Smooth muscle cell (in vitro differentiated cells): ENCODE measurements around the gene APOBEC3B. TPM values are rescaled to one million over a fixed set of nuclear protein-coding genes. Genes with fewer than 3 reads are reported as not detected.
"Not testable (repeated sequence)": the region's sequence is repeated elsewhere in the genome, so short reads cannot be mapped to it uniquely, and the experiment has no call there.

Source experiments
- DNase-seq: peaks from one replicate; lab custom pipeline; 2025; ENCODE audit not compliant: unreplicated experiment; lab: John Stamatoyannopoulos, UW
- H2AFZ ChIP-seq: fragments of 200-600 bp; sonication (generic); 2 replicates; pipeline ENCODE4 v1.6.0; 2016; ENCODE audit warnings: antibody characterized with exemption, low read depth, mild to moderate bottlenecking
- H3F3A ChIP-seq: fragments of 200-600 bp; sonication (generic); 2 replicates; pipeline ENCODE4 v1.6.0; 2017; ENCODE audit warnings: antibody characterized with exemption, low read depth
- H3K27ac ChIP-seq: fragments of 200-600 bp; sonication (generic); 2 replicates; pipeline ENCODE4 v1.5.1; 2016; ENCODE audit warnings: low read depth, mild to moderate bottlenecking
- H3K27me3 ChIP-seq: fragments of 200-600 bp; sonication (generic); 2 replicates; pipeline ENCODE4 v1.6.1; 2016; ENCODE audit warnings: low read depth, mild to moderate bottlenecking
- H3K36me3 ChIP-seq: fragments of 200-600 bp; sonication (generic); 2 replicates; pipeline ENCODE4 v1.5.1; 2016; ENCODE audit warnings: low read depth
- H3K4me1 ChIP-seq: fragments of 200-600 bp; sonication (generic); 2 replicates; pipeline ENCODE4 v1.5.1; 2016; ENCODE audit warnings: low read depth
- H3K4me2 ChIP-seq: fragments of 200-600 bp; sonication (generic); 2 replicates; pipeline ENCODE4 v1.6.0; 2016; ENCODE audit warnings: mild to moderate bottlenecking
- H3K4me3 ChIP-seq: fragments of 200-600 bp; sonication (generic); 2 replicates; pipeline ENCODE4 v1.5.1; 2016; ENCODE audit warnings: mild to moderate bottlenecking
- H3K79me2 ChIP-seq: fragments of 200-600 bp; sonication (generic); 2 replicates; pipeline ENCODE4 v1.6.0; 2016; ENCODE audit warnings: low read depth, mild to moderate bottlenecking
- H3K9ac ChIP-seq: fragments of 200-600 bp; sonication (generic); 2 replicates; pipeline ENCODE4 v1.6.0; 2016; ENCODE audit warnings: low read depth
- H3K9me3 ChIP-seq: fragments of 200-600 bp; sonication (generic); replicated peaks from 2 replicates; pipeline ENCODE4 v1.5.1; 2016; ENCODE audit warnings: low read depth
- H4K20me1 ChIP-seq: fragments of 200-600 bp; sonication (generic); 2 replicates; pipeline ENCODE4 v1.6.0; 2016; ENCODE audit warnings: low read depth
- CTCF ChIP-seq: fragments of 200-600 bp; sonication (generic); IDR thresholded peaks from 2 replicates; pipeline ENCODE4 v1.5.1; 2017; ENCODE audit warnings: borderline replicate concordance, mild to moderate bottlenecking, antibody characterized with exemption; ENCODE audit not compliant: insufficient read depth, poor library complexity, severe bottlenecking
- WGBS: methylation state at CpG from one replicate; pipeline ENCODE4 v1.1.7; 2016; ENCODE audit warnings: low lambda C conversion rate; 5-methylcytosine and 5-hydroxymethylcytosine counted together
- polyA plus RNA-seq: library from polyadenylated mRNA; unstranded; fragments of >200 nt; fragmentation: Nextera tagmentation; extraction: Ambion mirVana; gene quantifications from 2 replicates; pipeline ENCODE4 v1.2.1, GENCODE V29; 2016
- total RNA-seq: library from RNA; depleted of rRNA; stranded (reverse); fragments of >200 nt; gene quantifications from 2 replicates; pipeline ENCODE4 v1.2.3, GENCODE V29; 2014

Gene APOBEC3B
- total and polyA plus RNA-seq, 2 experiments from 2014 or later, result 0.58 to 5.6 TPM

DNA sequence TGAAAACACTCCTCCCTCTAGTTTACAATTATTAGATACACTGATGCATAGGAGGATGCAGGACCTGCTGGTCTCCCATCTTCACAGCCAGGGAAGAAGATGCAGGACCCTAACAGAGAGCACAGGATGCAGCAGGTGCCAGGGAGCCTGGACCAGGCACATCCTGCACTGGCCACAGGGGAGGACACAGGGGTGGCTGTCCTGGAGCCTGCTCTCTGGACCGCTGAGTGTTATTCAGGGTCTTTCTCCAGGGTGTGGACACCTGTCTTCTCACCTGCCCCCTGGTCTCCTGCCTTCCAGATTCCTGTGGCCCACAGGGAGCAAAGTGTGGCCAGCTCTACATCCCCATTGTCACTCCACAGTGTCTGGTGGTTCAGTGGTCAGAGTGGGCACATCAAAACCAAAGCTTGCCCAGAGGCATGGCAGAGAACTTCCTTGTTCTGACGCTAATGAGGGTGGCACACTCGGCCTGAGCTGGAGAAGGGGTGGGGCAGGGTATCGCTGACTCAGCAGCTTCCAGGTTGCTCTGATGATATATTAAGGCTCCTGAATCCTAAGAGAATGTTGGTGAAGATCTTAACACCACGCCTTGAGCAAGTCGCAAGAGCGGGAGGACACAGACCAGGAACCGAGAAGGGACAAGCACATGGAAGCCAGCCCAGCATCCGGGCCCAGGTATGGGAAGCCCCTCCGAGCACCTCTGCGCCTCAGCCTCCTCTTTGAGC lies 24.9 kb upstream of the APOBEC3B start, which contains the start of gene APOBEC3A:
Gene APOBEC3A (plus strand): TSS at position 564 of the 725 bp plus-strand sequence. CDS start 83 bp downstream, at position 647.
- H3K9me3 ChIP-seq, result no peaks in the 10 kb centered on the region
- no peaks in the 10 kb centered on the region for H3F3A ChIP-seq
- H3K27me3 ChIP-seq, result peaks cover 21% of the 10 kb centered on the region
- H3K4me1 ChIP-seq, result no peaks in the 10 kb centered on the region
- TF ChIP-seq CTCF, result no peak
- H3K27ac ChIP-seq, result no peak within 1 kb of the TSS
- H2AFZ ChIP-seq, result no peak within 1 kb of the TSS
- H3K36me3 ChIP-seq, result no peaks in the 10 kb centered on the region
- no peaks in the 10 kb centered on the region for H4K20me1 ChIP-seq
- H3K79me2 ChIP-seq, result no peaks in the 10 kb centered on the region
- whole genome bisulfite sequencing, result 81% methylated on average over 11 of the region's 11 CpGs
- DNase-seq, result no peak
- H3K4me2 ChIP-seq, result no peak within 1 kb of the TSS
- H3K9ac ChIP-seq, result no peak within 1 kb of the TSS
- no peak within 1 kb of the TSS for H3K4me3 ChIP-seq

DNA sequence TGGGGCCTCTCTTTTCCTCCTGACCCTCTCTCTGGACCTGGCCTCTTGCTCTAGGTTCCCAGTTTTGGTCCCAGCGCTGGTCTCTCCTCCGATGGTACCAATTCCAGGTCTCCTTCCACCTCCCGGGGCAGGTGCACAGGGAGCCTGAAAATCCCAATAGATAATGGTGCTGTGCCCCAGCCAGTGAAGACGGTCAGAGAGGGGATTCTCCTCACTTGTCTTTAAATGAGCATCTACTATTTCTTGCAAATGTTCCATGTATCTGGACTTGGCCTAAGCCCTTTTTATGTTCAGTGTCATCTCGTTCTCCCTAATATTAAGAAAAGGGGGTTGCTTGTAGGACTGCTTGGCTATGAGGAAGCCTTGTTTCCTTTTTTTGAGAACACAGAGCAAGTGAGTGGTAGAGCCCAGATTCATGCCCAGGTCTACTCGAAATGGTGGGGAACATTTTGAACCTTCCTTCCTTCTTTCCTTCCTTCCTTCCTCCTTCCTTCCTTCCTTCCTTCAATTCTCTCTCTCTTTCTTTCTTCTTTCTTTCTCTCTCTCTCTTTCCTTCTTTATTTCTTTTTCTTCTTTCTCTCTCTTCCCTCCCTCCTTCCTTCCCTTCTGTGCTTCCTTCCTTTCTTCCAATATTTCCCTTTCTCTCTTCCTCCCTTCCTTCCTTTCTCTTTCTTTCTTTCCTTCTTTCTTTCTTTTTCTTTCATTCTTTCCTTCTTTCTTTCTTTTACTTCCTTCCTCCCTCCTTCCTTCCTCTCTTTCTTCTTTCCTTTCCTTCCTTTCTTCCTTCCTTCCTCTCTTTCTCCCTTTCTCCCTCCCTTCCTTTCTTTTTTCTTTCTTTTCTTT lies 24.1 kb upstream of the APOBEC3B start:
- no peak for TF ChIP-seq CTCF
- peaks cover 21% of the 10 kb centered on the region for H3K27me3 ChIP-seq

DNA sequence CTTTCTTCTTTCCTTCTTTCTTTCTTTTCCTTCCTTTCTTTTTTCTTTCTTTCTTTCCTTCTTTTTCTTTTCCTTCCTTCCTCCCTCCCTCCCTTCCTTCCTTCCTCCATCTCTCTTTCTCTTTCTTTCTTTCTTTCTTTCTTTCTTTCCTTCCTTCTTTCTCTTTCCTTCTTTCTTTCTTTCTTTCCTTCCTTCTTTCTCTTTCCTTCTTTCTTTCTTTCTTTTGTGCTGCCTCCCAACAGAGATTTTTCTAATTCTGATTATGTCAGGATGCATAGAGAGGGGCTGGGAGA lies 23.6 kb upstream of the APOBEC3B start:
- not testable (repeated sequence) for H2AFZ ChIP-seq, H3F3A ChIP-seq, H3K4me3 ChIP-seq, H3K4me1 ChIP-seq, H3K9me3 ChIP-seq, H3K4me2 ChIP-seq, H3K9ac ChIP-seq, H4K20me1 ChIP-seq, H3K79me2 ChIP-seq, DNase-seq, H3K27ac ChIP-seq, H3K36me3 ChIP-seq
- peaks cover 21% of the 10 kb centered on the region for H3K27me3 ChIP-seq

More for the DNA sequence above, 24.1 kb upstream of the APOBEC3B start:
- no peaks in the 10 kb centered on the region for H4K20me1 ChIP-seq
- H3K4me2 ChIP-seq, result no peak overlapping the region
- H3F3A ChIP-seq, result no peaks in the 10 kb centered on the region
- H3K9ac ChIP-seq, result no peak overlapping the region
- H3K36me3 ChIP-seq, result no peaks in the 10 kb centered on the region
- H3K79me2 ChIP-seq, result no peaks in the 10 kb centered on the region
- DNase-seq, result no peak
- H3K9me3 ChIP-seq, result no peaks in the 10 kb centered on the region
- no peak overlapping the region for H3K4me3 ChIP-seq
- H3K27ac ChIP-seq, result no peak overlapping the region
- 84% methylated on average over 6 of the region's 6 CpGs for WGBS
- H2AFZ ChIP-seq, result no peak overlapping the region
- H3K4me1 ChIP-seq, result no peaks in the 10 kb centered on the region

DNA sequence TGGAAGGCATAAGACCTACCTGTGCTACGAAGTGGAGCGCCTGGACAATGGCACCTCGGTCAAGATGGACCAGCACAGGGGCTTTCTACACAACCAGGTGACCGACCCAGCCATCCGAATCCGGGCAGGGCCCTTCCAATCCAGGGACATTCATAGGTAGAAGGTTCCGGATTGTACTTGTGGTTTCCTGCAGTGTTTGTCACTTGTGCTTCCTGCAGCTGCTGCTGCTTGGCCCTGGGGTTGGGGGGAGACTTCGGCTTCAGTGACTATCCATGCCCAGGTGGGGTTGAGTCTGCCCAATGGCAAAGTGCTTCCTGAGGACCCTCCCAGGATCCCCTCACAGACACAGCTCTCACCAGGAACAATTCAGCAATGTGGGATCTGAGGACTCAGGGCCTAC lies 22.6 kb upstream of the APOBEC3B start:
- H4K20me1 ChIP-seq, result no peaks in the 10 kb centered on the region
- no peak for TF ChIP-seq CTCF
- no peak overlapping the region for H3K9ac ChIP-seq
- WGBS, result 82% methylated on average over 8 of the region's 8 CpGs
- H3K4me1 ChIP-seq, result no peaks in the 10 kb centered on the region
- no peaks in the 10 kb centered on the region for H3K36me3 ChIP-seq
- no peak overlapping the region for H3K4me3 ChIP-seq
- no peaks in the 10 kb centered on the region for H3F3A ChIP-seq
- DNase-seq, result no peak
- H3K27me3 ChIP-seq, result peaks cover 21% of the 10 kb centered on the region
- H2AFZ ChIP-seq, result no peak overlapping the region
- no peaks in the 10 kb centered on the region for H3K79me2 ChIP-seq
- H3K9me3 ChIP-seq, result no peaks in the 10 kb centered on the region
- no peak overlapping the region for H3K27ac ChIP-seq
- H3K4me2 ChIP-seq, result no peak overlapping the region

- not testable (repeated sequence) for H3F3A ChIP-seq, H2AFZ ChIP-seq, H3K79me2 ChIP-seq, H3K4me3 ChIP-seq, H3K9ac ChIP-seq, H3K4me2 ChIP-seq, H3K36me3 ChIP-seq, DNase-seq, H3K27ac ChIP-seq, H4K20me1 ChIP-seq, H3K4me1 ChIP-seq, H3K9me3 ChIP-seq
- H3K27me3 ChIP-seq, result peaks cover 21% of the 10 kb centered on the region
- WGBS, result 84% methylated on average over 4 of the region's 4 CpGs
Observed at GRCh38 chr22:38960673-38961072, 21.5 kb upstream of the APOBEC3B start.

GRCh38 chr22:38963291-38963738 lies 18.8 kb upstream of the APOBEC3B start:
- not testable (repeated sequence) for H3K4me1 ChIP-seq, H3K9me3 ChIP-seq, H3K4me3 ChIP-seq, H3K79me2 ChIP-seq, DNase-seq, H3K4me2 ChIP-seq, H3K27ac ChIP-seq, H2AFZ ChIP-seq, H3F3A ChIP-seq, H3K9ac ChIP-seq, H4K20me1 ChIP-seq, H3K36me3 ChIP-seq
- H3K27me3 ChIP-seq, result peaks cover 10% of the 10 kb centered on the region
- 58% methylated on average over 7 of the region's 11 CpGs for WGBS
